ENCODE measurements around the gene IKBKG. TPM values are rescaled to one million over a fixed set of nuclear protein-coding genes. Genes with fewer than 3 reads are reported as not detected.
"Not testable (repeated sequence)": the region's sequence is repeated elsewhere in the genome, so short reads cannot be mapped to it uniquely, and the experiment has no call there.

IKBKG gene
- total RNA-seq, 1 donor from 2014 or later, result 20.6 TPM

GRCh38 chrX:154570361-154570760, 22.9 kb downstream of the IKBKG start:
- not testable (repeated sequence) for H3K4me1 Mint-ChIP-seq; H3K27ac Mint-ChIP-seq; H3K9me3 Mint-ChIP-seq; H3K36me3 Mint-ChIP-seq; H3K4me3 Mint-ChIP-seq; DNase-seq (ENCODE audit: low spot score in 2 of 2, unreplicated experiment in 2 of 2); H3K27me3 Mint-ChIP-seq (ENCODE audit: low read depth)

- not testable (repeated sequence) for H3K4me3 Mint-ChIP-seq; DNase-seq (ENCODE audit: low spot score in 2 of 2, unreplicated experiment in 2 of 2); H3K4me1 Mint-ChIP-seq; H3K9me3 Mint-ChIP-seq; H3K27ac Mint-ChIP-seq; H3K36me3 Mint-ChIP-seq; H3K27me3 Mint-ChIP-seq (ENCODE audit: low read depth)
Observed at GRCh38 chrX:154573061-154573460, 25.6 kb downstream of the IKBKG start.

- not testable (repeated sequence) for H3K36me3 Mint-ChIP-seq; H3K9me3 Mint-ChIP-seq; H3K4me1 Mint-ChIP-seq; H3K4me3 Mint-ChIP-seq; DNase-seq (ENCODE audit: low spot score in 2 of 2, unreplicated experiment in 2 of 2); H3K27ac Mint-ChIP-seq; H3K27me3 Mint-ChIP-seq (ENCODE audit: low read depth)
Observed at GRCh38 chrX:154575076-154575475, 27.7 kb downstream of the IKBKG start.

- DNase-seq (ENCODE audit: low spot score in 2 of 2, unreplicated experiment in 2 of 2); H3K27me3 Mint-ChIP-seq (ENCODE audit: low read depth); H3K36me3 Mint-ChIP-seq; H3K4me3 Mint-ChIP-seq; H3K9me3 Mint-ChIP-seq; H3K27ac Mint-ChIP-seq; H3K4me1 Mint-ChIP-seq: not testable (repeated sequence)
Observed at GRCh38 chrX:154582994-154583393, 35.6 kb downstream of the IKBKG start.

GRCh38 chrX:154584585-154585183, 37.3 kb downstream of the IKBKG start, which contains the start of gene CTAG1A:
Gene CTAG1A (plus strand): TSS chrX:154585133. CDS start chrX:154585207, 74 bp downstream.
- not testable (repeated sequence) for H3K9me3 Mint-ChIP-seq; DNase-seq (ENCODE audit: low spot score in 2 of 2, unreplicated experiment in 2 of 2); H3K4me3 Mint-ChIP-seq; H3K27me3 Mint-ChIP-seq (ENCODE audit: low read depth); H3K4me1 Mint-ChIP-seq; H3K36me3 Mint-ChIP-seq; H3K27ac Mint-ChIP-seq

- not testable (repeated sequence) for DNase-seq (ENCODE audit: low spot score in 2 of 2, unreplicated experiment in 2 of 2); H3K27me3 Mint-ChIP-seq (ENCODE audit: low read depth); H3K27ac Mint-ChIP-seq; H3K36me3 Mint-ChIP-seq; H3K4me1 Mint-ChIP-seq; H3K4me3 Mint-ChIP-seq
- H3K9me3 Mint-ChIP-seq, result peaks cover 22% of the 10 kb centered on the region
Observed at GRCh38 chrX:154590415-154590814, 43.0 kb downstream of the IKBKG start.

GRCh38 chrX:154592505-154592904, 45.1 kb downstream of the IKBKG start:
- no peak for TF ChIP-seq CTCF (IDR thresholded peaks at IDR 0.05; ENCODE audit: unreplicated experiment)
- peaks cover 4% of the 10 kb centered on the region for H3K27me3 Mint-ChIP-seq (ENCODE audit: low read depth)
- H3K4me1 Mint-ChIP-seq, result peaks cover 12% of the 10 kb centered on the region
- no peak overlapping the region for H3K27ac Mint-ChIP-seq
- DNase-seq (ENCODE audit: low spot score in 2 of 2, unreplicated experiment in 2 of 2), result no peak
- H3K9me3 Mint-ChIP-seq, result peaks cover 34% of the 10 kb centered on the region
- H3K4me3 Mint-ChIP-seq, result no peak overlapping the region
- H3K36me3 Mint-ChIP-seq, result no peaks in the 10 kb centered on the region

- TF ChIP-seq CTCF (IDR thresholded peaks at IDR 0.05; ENCODE audit: unreplicated experiment), result no peak
- DNase-seq (ENCODE audit: low spot score in 2 of 2, unreplicated experiment in 2 of 2), result no peak
- peaks cover 4% of the 10 kb centered on the region for H3K27me3 Mint-ChIP-seq (ENCODE audit: low read depth)
- H3K27ac Mint-ChIP-seq, result no peak overlapping the region
- no peak overlapping the region for H3K4me3 Mint-ChIP-seq
- no peaks in the 10 kb centered on the region for H3K36me3 Mint-ChIP-seq
- peaks cover 41% of the 10 kb centered on the region for H3K9me3 Mint-ChIP-seq
- peaks cover 12% of the 10 kb centered on the region for H3K4me1 Mint-ChIP-seq
Observed at GRCh38 chrX:154593201-154593600, 45.8 kb downstream of the IKBKG start.

GRCh38 chrX:154594491-154594890, 47.1 kb downstream of the IKBKG start:
- Mint-ChIP-seq H3K27me3 (ENCODE audit: low read depth) (peaks cover 4% of the 10 kb centered on the region), H3K27ac (no peak overlapping the region), H3K9me3 (peaks cover 41% of the 10 kb centered on the region), H3K36me3 (no peaks in the 10 kb centered on the region), H3K4me1 (peaks cover 12% of the 10 kb centered on the region), H3K4me3 (no peak overlapping the region)
- no peak for DNase-seq (ENCODE audit: low spot score in 2 of 2, unreplicated experiment in 2 of 2)
- no peak for TF ChIP-seq CTCF (IDR thresholded peaks at IDR 0.05; ENCODE audit: unreplicated experiment)
